ENCODE data around the gene GNB1L. TPM values are rescaled to one million over a fixed set of nuclear protein-coding genes. Genes with fewer than 3 reads are reported as not detected.

Gene GNB1L
- total RNA-seq, 2 experiments from 2014 or later, result 3.0 to 6.5 TPM

- POLR2A ChIA-PET, result interaction anchor here (0.9 to 1.6 kb wide), 5 partner anchors 11 to 19 kb away, joined by 3 to 17 read pairs (median 4); partner anchors contain the start of genes GNB1L and RTL10
- CTCF ChIA-PET, result interaction anchor here (1.2 kb wide), 1 partner anchor 13 kb away, joined by 3 read pairs; no protein-coding TSS in a partner anchor
- Histone ChIP-seq H3K4me1 (ENCODE audit: insufficient read depth, low read length) (peaks cover 28% of the 10 kb centered on the region), H3K27me3 (ENCODE audit: control insufficient read depth in 1 of 2, insufficient read depth in 2 of 2, low read length in 2 of 2) (no peaks in the 10 kb centered on the region), H3K9me3 (ENCODE audit: control insufficient read depth in 1 of 2, insufficient read depth in 1 of 2, low read length in 2 of 2) (no peaks in the 10 kb centered on the region), H3K27ac (ENCODE audit: low read depth in 1 of 2, low read length in 2 of 2) (peak overlapping the region in 1 of 2 donors; percentile 30), H3K36me3 (ENCODE audit: insufficient read depth, low read length) (no peaks in the 10 kb centered on the region), H3K4me3 (ENCODE audit: low read length) (peak overlapping the region; percentile 20)
- TF ChIP-seq, protein P1, sequence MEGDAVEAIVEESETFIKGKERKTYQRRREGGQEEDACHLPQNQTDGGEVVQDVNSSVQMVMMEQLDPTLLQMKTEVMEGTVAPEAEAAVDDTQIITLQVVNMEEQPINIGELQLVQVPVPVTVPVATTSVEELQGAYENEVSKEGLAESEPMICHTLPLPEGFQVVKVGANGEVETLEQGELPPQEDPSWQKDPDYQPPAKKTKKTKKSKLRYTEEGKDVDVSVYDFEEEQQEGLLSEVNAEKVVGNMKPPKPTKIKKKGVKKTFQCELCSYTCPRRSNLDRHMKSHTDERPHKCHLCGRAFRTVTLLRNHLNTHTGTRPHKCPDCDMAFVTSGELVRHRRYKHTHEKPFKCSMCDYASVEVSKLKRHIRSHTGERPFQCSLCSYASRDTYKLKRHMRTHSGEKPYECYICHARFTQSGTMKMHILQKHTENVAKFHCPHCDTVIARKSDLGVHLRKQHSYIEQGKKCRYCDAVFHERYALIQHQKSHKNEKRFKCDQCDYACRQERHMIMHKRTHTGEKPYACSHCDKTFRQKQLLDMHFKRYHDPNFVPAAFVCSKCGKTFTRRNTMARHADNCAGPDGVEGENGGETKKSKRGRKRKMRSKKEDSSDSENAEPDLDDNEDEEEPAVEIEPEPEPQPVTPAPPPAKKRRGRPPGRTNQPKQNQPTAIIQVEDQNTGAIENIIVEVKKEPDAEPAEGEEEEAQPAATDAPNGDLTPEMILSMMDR (IDR thresholded peaks at IDR 0.05), result no peak
- intact Hi-C loops (cut with DNase I, micrococcal nuclease), result loop anchor here in 1 of 2 experiments (2.0 kb wide), 1 partner anchor 17 kb away; no protein-coding TSS in a partner anchor
- no peak overlapping the region for H3K4me3 Mint-ChIP-seq
- H3K4me1 Mint-ChIP-seq (ENCODE audit: low read depth), result peaks cover 9% of the 10 kb centered on the region
- ATAC-seq (ENCODE audit: poor library complexity), result no peak
- peak in 1 of 14 experiments; percentile 25 for DNase-seq
- H3K9me3 Mint-ChIP-seq, result no peaks in the 10 kb centered on the region
- H3K27ac Mint-ChIP-seq, result peak overlapping the region; percentile 76
- no peaks in the 10 kb centered on the region for H3K36me3 Mint-ChIP-seq (ENCODE audit: low read depth)
- no peaks in the 10 kb centered on the region for H3K27me3 Mint-ChIP-seq
Observed at GRCh38 chr22:19873960-19874306, 19.3 kb upstream of the GNB1L start.

- Histone ChIP-seq H3K4me1 (ENCODE audit: insufficient read depth, low read length) (peaks cover 28% of the 10 kb centered on the region), H3K4me3 (ENCODE audit: low read length) (no peak overlapping the region), H3K27me3 (ENCODE audit: control insufficient read depth in 1 of 2, insufficient read depth in 2 of 2, low read length in 2 of 2) (no peaks in the 10 kb centered on the region), H3K27ac (ENCODE audit: low read depth in 1 of 2, low read length in 2 of 2) (no peak overlapping the region), H3K36me3 (ENCODE audit: insufficient read depth, low read length) (no peaks in the 10 kb centered on the region), H3K9me3 (ENCODE audit: control insufficient read depth in 1 of 2, insufficient read depth in 1 of 2, low read length in 2 of 2) (no peaks in the 10 kb centered on the region)
- POLR2A ChIA-PET, result interaction anchor here (0.9 to 1.6 kb wide), 4 partner anchors 18 to 19 kb away, joined by 3 to 17 read pairs (median 6); partner anchors contain the start of genes GNB1L and RTL10
- peak overlapping the region; percentile 76 for H3K27ac Mint-ChIP-seq
- DNase-seq (peak in 2 of 14 experiments; percentile 4 to 9), ATAC-seq (ENCODE audit: poor library complexity) (no peak)
- no peak overlapping the region for H3K4me3 Mint-ChIP-seq
- TF ChIP-seq, protein P1 (IDR thresholded peaks at IDR 0.05), result no peak
- peaks cover 9% of the 10 kb centered on the region for H3K4me1 Mint-ChIP-seq (ENCODE audit: low read depth)
- intact Hi-C loops (cut with DNase I, micrococcal nuclease), result no loop called here
- H3K36me3 Mint-ChIP-seq (ENCODE audit: low read depth), result no peaks in the 10 kb centered on the region
- H3K9me3 Mint-ChIP-seq, result no peaks in the 10 kb centered on the region
- H3K27me3 Mint-ChIP-seq, result no peaks in the 10 kb centered on the region
- CTCF ChIA-PET, result no interaction called here
Observed at GRCh38 chr22:19873138-19873959, 18.7 kb upstream of the GNB1L start.

- CTCF ChIA-PET, result no interaction called here
- Mint-ChIP-seq H3K9me3 (no peaks in the 10 kb centered on the region), H3K4me3 (no peak overlapping the region), H3K27ac (no peak overlapping the region), H3K36me3 (ENCODE audit: low read depth) (no peaks in the 10 kb centered on the region), H3K27me3 (no peaks in the 10 kb centered on the region), H3K4me1 (ENCODE audit: low read depth) (peaks cover 9% of the 10 kb centered on the region)
- intact Hi-C loops (cut with DNase I, micrococcal nuclease), result no loop called here
- DNase-seq (peak in 3 of 14 experiments; percentile 4 to 29 (median 13)), ATAC-seq (ENCODE audit: poor library complexity) (no peak)
- H3K36me3 ChIP-seq (ENCODE audit: insufficient read depth, low read length), result no peaks in the 10 kb centered on the region
- H3K9me3 ChIP-seq (ENCODE audit: control insufficient read depth in 1 of 2, insufficient read depth in 1 of 2, low read length in 2 of 2), result no peaks in the 10 kb centered on the region
- peaks cover 28% of the 10 kb centered on the region for H3K4me1 ChIP-seq (ENCODE audit: insufficient read depth, low read length)
- no peak overlapping the region for H3K4me3 ChIP-seq (ENCODE audit: low read length)
- TF ChIP-seq, protein P1 (IDR thresholded peaks at IDR 0.05), result no peak
- H3K27me3 ChIP-seq (ENCODE audit: control insufficient read depth in 1 of 2, insufficient read depth in 2 of 2, low read length in 2 of 2), result no peaks in the 10 kb centered on the region
- H3K27ac ChIP-seq (ENCODE audit: low read depth in 1 of 2, low read length in 2 of 2), result no peak overlapping the region
- POLR2A ChIA-PET, result interaction anchor here (0.9 kb wide), 1 partner anchor 19 kb away, joined by 3 read pairs; no protein-coding TSS in a partner anchor
Observed at GRCh38 chr22:19872779-19873137, 18.1 kb upstream of the GNB1L start.
